GM08714 (cell line): ENCODE data around the gene MAEA.
A peak's percentile ranks its signal among the peaks of the same experiment; 100 is the strongest.

Experiments used
- H3K4me3 ChIP-seq: fragments of 200-500 bp; sonication (Bioruptor generic); 2 replicates; pipeline ENCODE4 v1.5.1; 2014; ENCODE audit warnings: mild to moderate bottlenecking, low read length, inconsistent platforms
- ZNF274 ChIP-seq: IDR thresholded peaks from 2 replicates; pipeline ENCODE4 v1.6.1; 2012; ENCODE audit warnings: mild to moderate bottlenecking, low read depth, low read length

Gene MAEA

GRCh38 chr4:1345903-1346780, 56.5 kb downstream of the MAEA start:
- H3K4me3 ChIP-seq: peak overlapping the region; percentile 89
- no peak for TF ChIP-seq ZNF274

DNA sequence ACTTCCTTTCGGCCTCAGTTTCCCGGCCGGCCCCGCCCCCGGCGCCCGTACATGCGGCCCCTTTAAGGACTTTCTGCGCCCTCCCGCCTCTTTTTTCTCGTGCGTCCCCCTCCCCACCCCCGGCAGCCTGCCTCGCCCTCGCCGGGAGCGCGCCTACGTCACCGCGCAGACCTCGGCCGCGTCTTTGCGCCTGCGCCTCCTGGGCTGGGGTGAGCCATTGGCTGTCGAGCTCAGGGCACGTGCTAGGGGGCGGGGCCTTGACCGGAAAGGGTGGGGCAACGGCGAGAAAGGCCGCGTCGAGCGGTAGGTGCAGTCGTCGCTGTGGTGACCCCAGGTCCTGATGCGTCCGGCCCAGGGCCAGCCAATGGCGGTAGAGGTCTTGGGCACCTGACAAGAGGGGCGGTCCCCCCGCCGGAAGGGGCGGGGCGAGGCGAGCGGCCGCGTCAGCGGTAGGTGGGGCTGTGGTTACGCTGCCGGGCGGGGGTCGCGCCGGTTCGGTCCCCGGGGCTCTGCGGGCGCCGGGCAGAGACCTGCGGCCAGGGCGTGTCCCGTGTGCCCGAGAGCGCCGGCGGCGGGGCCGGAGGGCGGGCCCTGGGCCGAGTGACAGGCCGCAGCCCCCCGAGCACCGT, 57.2 kb downstream of the MAEA start, which contains the start of gene UVSSA:
UVSSA (plus strand) TSS at position 428 of the 629 bp plus-strand sequence. CDS start 884 bp downstream, outside the sequence.
- no peak for TF ChIP-seq ZNF274
- peak within 1 kb of the TSS; percentile 89 for H3K4me3 ChIP-seq

DNA sequence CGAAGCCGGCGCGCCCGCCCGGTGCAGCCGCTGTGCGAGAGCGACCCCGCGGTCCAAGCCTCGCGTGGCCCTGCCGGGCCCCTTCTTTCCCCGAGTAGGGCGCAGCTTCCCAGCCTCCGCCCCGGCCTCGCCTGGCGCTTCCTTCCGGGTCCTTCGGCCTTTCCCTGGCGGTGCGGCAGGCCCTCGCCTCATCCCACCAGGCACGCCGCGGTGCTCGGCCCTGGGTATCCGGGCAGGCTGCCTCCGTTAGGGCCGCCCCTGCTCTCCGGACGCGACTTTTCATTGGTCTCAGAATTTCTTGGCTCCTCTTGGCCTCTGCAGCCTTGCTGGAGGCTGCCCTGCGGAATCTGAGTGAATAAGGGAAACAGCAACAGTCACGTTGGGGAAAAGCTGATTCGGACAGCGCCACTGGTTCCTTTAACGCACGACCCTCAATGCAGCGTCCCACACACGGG, 57.7 kb downstream of the MAEA start:
- H3K4me3 ChIP-seq: peak overlapping the region; percentile 82
- TF ChIP-seq ZNF274: no peak

- peak overlapping the region; percentile 82 for H3K4me3 ChIP-seq
- no peak for TF ChIP-seq ZNF274
These were observed 58.4 kb downstream of the MAEA start for GRCh38 chr4:1348014-1348513.

DNA sequence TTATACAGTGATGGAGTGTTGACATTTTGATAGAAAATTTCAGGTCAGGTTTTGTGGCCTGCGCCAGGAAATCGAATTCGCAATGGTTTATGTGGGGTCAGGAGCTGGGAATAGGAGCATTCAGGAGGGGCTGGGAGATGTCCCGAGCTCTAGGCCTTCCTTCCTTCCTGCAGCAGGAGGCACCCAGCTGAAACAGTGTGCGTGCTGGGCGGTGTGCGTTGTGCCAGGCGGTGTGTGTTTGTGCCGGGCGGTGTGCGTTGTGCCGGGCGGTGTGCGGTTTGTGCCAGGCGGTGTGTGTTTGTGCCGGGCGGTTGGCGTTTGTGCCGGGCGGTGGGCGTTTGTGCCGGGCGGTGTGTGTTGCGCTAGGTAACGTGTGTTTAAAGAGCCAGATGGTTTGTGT, 59.1 kb downstream of the MAEA start:
- H3K4me3 ChIP-seq: peak overlapping the region; percentile 18; the same call in 1 of the 2 replicates
- TF ChIP-seq ZNF274: no peak

DNA sequence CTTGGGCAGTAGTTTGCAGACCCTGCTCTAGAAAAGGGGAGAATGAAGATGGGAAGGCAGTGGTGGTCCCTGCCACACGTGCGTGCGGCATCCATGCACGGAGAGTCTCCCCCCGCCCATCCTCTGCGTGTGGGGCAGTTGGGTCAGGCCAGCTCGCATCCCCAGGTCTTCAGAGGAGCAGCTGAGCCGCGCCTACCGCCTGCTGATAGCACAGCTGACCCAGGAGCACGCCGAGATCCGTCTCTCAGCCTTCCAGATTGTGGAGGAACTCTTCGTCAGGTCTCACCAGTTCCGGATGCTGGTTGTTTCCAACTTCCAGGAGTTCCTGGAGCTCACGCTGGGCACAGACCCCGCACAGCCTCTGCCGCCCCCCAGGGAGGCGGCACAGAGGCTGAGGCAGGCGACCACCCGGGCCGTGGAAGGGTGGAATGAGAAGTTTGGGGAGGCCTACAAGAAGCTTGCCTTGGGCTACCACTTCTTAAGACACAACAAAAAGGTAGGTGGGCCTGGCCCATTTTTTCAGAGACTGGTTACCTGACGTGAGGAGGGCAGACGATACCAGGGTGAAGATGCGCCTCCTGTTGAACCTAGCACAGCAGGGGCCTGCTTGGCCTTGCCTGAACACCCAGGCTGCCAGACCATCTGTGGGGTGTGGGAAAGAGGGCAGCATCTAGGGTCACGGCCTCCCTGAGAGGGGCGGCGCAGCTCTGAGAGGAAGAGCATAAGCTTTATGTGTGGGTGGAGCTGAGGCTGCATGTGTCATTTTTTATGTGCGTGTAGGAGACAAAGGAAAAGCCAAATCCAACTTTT, 59.9 kb downstream of the MAEA start:
- TF ChIP-seq ZNF274: no peak
- H3K4me3 ChIP-seq: no peak overlapping the region

GRCh38 chr4:1350169-1350520, 60.5 kb downstream of the MAEA start:
- no peak overlapping the region for H3K4me3 ChIP-seq
- TF ChIP-seq ZNF274: no peak

GRCh38 chr4:1351854-1352566, 62.3 kb downstream of the MAEA start:
- TF ChIP-seq ZNF274: no peak
- H3K4me3 ChIP-seq: no peak overlapping the region

GRCh38 chr4:1352567-1352900, 62.8 kb downstream of the MAEA start:
- TF ChIP-seq ZNF274: no peak
- no peak overlapping the region for H3K4me3 ChIP-seq

DNA sequence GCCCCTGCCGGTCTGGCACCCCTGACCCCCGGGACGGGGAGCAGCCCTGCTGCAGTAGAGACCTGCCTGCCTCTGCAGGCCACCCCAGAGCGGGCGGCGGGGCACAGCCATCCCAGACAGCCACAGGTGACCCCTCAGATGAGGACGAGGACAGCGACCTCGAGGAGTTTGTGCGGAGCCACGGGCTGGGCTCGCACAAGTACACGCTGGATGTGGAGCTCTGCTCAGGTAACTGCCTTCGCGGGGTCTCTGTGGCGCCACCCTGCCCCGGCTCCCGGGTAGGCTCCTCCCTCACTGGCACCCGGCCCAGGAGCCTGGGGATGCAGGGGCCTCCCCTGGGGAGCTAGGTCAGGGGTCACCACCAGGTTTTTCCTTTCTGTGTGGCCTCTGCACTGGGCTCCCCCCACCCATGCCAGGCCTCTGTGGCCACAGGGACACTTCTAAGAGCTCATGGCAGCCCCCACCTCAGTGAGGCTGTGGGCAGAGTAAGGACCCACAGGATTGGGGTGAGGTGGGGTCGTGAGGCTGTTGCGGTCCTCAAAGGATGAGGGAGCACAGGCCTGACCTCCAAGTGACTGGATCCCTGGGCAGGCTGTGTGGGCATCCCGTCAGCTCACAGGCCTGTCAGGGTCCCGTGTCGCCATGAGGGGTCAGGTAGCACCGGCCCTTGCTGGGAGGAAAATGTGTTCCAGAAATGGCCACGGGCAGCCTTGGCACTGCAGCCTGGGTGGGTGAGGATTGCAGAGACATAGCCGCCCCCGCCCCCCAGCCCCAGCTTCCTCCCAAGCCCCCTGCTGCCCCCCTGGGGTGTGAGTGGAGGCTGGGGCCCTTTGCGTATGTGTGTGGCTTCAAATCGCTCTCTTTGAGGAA, 63.7 kb downstream of the MAEA start:
- TF ChIP-seq ZNF274: no peak
- H3K4me3 ChIP-seq: no peak overlapping the region

DNA sequence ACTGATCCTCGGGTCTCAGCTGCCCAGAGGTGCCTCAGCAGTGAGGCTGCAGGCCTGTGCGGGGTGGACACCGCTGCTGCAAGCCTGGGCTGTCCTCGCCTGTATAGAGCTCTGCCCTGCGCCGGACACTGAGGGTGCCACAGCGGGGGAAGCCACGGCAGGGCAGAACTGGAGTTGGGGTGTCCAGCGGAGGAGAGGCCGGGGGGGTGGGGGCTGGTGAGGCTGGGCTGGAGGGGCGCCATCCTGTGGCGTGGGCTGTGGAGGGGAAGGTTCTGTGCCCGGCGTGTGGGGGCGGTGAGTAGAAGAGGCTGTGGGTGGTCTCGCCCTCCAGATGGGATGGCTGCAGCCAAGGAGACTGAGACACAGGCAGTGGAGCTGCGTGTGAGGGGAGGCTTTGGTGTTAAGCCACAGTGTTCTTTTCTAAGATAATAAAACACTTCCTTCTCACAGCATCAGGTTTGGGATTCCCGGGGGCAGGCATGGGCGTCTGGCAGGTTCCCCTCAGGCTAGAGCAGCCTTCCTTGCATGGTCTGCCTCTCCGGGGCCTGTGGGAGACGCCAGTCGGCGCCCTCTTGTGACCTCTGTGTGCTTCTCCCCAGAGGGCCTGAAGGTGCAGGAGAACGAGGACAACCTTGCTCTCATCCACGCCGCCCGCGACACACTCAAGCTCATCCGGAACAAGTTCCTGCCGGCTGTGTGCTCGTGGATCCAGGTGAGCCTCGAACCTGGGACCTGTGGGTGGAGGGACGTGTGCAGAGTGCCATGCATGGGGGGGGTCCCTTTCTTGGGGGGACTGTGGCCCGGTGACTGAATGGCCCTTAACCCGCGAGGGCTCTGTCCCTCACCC, 64.7 kb downstream of the MAEA start:
- H3K4me3 ChIP-seq: no peak overlapping the region
- no peak for TF ChIP-seq ZNF274

DNA sequence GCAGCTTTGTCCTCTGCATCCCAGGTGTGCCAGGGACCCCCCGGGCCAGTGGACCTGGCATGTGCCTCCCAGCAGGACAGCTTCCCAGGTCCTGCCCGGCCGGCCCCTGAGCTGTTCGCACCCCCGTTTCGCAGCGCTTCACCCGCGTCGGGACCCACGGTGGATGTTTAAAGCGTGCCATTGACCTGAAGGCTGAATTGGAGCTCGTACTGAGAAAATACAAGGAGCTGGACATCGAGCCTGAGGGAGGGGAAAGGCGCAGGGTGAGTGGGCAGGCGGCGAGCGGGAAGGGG, 65.2 kb downstream of the MAEA start:
- no peak for TF ChIP-seq ZNF274
- H3K4me3 ChIP-seq: no peak overlapping the region

- TF ChIP-seq ZNF274: no peak
- H3K4me3 ChIP-seq: no peak overlapping the region
These were observed 65.7 kb downstream of the MAEA start for GRCh38 chr4:1355378-1355777.
